Nephron (organoid): Measurements from ENCODE around the gene NMNAT3.
"Not testable (repeated sequence)": the region's sequence is repeated elsewhere in the genome, so short reads cannot be mapped to it uniquely, and the experiment has no call there.

Experiments
- H3K27ac Mint-ChIP-seq, 3 experiments: 2 replicates each; pipeline ENCODE4 v1.8.0; 2020; ENCODE audit warnings: mixed read lengths in 3 of 3, mild to moderate bottlenecking in 2 of 3, moderate library complexity in 1 of 3
- H3K27me3 Mint-ChIP-seq: 2 replicates; pipeline ENCODE4 v1.8.0; 2021; ENCODE audit warnings: low read depth, mild to moderate bottlenecking, moderate library complexity, mixed read lengths
- H3K36me3 Mint-ChIP-seq: 2 replicates; pipeline ENCODE4 v1.8.0; 2020; ENCODE audit warnings: low read depth, mixed read lengths
- H3K4me1 Mint-ChIP-seq: 2 replicates; pipeline ENCODE4 v1.8.0; 2020; ENCODE audit warnings: mixed read lengths
- H3K4me3 Mint-ChIP-seq, 3 experiments: 2 replicates each; pipeline ENCODE4 v1.8.0; 2020; ENCODE audit warnings: mild to moderate bottlenecking in 3 of 3, mixed read lengths in 3 of 3, moderate library complexity in 2 of 3
- H3K9me3 Mint-ChIP-seq: 2 replicates; pipeline ENCODE4 v1.8.0; 2020; ENCODE audit warnings: mixed read lengths
- TF ChIP-seq, protein P1 (sequence below), 3 experiments: fragments of 200-600 bp; sonication (generic); IDR thresholded peaks; one replicate each; pipeline ENCODE4 v1.5.0; 2021; ENCODE audit warnings: antibody characterized with exemption in 3 of 3; ENCODE audit not compliant: unreplicated experiment in 3 of 3

Gene NMNAT3

DNA sequence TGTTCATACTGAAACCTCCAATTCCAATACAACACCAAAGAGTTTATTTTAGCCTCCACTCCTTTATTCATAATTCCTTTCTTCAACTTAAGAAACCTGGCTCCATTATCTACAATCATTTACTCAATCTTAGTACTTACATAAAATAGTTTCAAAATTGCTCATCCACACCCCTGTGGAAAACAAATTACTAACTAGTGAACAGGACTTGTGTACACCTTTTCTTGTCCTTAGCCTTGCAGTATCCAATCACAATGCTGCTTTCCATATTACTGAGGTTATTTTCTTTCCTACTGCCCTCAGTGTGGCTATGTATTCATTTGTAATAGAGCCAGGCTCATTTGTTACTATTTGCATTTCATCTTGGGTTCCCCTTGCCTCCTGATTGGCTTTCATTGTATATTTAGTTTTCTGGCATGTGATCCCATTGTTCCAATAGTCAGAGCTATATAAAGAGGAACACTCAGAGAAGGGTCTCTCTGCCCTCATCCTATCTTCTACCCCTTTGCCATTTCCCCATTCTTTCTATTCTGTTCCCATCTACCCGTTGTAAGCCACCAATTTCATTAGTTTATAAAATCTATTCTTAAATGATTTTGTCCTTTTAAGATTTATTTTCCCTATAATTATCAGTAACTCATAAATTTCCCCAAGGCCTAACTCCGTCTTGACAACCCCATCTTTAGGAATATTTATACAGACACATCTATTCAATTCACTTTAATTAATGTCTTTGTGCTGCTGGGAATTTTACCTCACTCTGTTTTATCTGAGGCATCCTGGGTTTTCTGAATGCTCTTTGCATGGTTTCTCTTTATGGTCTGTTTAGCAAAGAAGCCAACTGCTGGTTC lies 70.3 kb downstream of the NMNAT3 start:
- TF ChIP-seq, protein P1, sequence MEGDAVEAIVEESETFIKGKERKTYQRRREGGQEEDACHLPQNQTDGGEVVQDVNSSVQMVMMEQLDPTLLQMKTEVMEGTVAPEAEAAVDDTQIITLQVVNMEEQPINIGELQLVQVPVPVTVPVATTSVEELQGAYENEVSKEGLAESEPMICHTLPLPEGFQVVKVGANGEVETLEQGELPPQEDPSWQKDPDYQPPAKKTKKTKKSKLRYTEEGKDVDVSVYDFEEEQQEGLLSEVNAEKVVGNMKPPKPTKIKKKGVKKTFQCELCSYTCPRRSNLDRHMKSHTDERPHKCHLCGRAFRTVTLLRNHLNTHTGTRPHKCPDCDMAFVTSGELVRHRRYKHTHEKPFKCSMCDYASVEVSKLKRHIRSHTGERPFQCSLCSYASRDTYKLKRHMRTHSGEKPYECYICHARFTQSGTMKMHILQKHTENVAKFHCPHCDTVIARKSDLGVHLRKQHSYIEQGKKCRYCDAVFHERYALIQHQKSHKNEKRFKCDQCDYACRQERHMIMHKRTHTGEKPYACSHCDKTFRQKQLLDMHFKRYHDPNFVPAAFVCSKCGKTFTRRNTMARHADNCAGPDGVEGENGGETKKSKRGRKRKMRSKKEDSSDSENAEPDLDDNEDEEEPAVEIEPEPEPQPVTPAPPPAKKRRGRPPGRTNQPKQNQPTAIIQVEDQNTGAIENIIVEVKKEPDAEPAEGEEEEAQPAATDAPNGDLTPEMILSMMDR (IDR thresholded peaks at IDR 0.05; ENCODE audit: unreplicated experiment in 3 of 3) = no peak
- peaks cover 5% of the 10 kb centered on the region for H3K4me1 Mint-ChIP-seq
- H3K4me3 Mint-ChIP-seq = no peak overlapping the region
- peaks cover 4% of the 10 kb centered on the region for H3K36me3 Mint-ChIP-seq
- H3K27ac Mint-ChIP-seq = no peak overlapping the region
- no peaks in the 10 kb centered on the region for H3K27me3 Mint-ChIP-seq
- H3K9me3 Mint-ChIP-seq = no peaks in the 10 kb centered on the region

DNA sequence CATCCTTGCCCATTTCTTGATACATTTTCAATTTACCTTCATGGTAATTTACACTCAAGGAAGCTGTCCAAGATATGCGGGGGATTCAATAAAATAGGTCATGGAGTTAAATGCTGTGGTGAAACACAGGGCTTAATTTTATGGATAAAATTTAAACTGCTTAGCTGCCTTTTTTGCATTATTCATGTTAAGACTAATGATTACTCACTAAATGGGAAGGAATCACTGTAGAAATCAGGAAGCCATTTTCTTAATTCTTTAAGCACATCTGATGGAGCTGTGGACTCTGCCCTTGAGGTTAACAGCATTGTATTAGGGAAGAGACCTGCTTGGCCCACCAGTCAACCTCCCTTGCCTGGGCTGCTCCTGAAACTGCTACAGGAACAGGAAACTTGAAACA lies 75.8 kb downstream of the NMNAT3 start:
- TF ChIP-seq, protein P1 (IDR thresholded peaks at IDR 0.05; ENCODE audit: unreplicated experiment in 3 of 3) = no peak
- Mint-ChIP-seq H3K36me3 (peaks cover 15% of the 10 kb centered on the region), H3K4me3 (no peak overlapping the region), H3K27ac (no peak overlapping the region), H3K4me1 (peaks cover 12% of the 10 kb centered on the region), H3K27me3 (no peaks in the 10 kb centered on the region), H3K9me3 (no peaks in the 10 kb centered on the region)

DNA sequence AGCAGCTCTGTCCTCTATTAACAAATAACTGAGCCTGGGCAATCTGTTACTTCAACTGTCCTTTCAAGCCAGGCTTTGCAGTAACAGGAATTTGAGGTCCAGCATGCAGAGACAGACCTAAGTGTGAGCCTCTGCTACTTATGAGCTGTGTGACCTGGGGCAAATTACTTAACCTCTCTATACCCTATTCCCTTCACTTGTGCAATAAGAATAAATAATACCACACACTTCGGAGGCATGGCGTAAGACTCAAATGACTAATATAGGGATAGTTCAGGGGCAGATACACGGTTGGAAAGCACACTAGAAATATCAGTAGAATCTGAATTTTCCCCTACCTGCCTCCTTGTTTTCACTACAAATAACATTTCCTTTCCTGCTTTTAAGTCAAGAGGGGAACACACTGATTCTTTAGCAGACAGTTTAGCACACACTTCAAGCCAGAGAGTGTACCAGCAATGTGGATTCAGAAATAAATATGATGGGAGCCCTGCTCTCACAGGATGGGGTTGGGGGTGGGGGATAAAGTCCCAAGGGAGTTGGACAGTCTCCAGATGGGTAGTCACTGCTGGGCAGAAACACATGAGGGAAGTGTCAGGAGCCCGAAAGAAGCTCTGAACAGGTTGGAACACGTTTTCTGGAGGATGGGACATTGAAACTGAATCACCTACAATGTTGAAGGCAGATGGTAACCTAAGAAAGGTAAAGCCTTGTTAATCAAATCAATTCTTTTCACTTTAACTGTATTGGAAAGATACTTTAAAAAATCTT lies 76.4 kb downstream of the NMNAT3 start:
- H3K4me3 Mint-ChIP-seq = no peak overlapping the region

DNA sequence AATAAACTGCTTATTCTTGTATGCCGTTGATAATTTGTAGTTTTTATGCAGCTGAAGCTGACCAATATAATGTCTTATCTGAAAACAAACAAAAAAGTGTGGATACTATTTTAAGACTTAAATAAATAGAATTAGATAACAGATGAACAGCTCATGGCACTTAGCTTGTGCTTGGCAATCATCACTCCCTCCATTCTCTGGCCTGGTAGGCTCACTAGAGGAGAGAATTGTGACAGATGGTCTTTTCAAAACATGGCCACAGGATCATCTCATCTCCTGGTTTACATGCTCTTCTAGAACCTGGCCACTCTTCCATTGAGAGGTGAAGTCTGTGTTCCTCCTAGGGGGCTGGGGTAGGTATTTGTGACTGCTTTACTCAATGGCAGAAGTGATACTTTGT lies 79.8 kb downstream of the NMNAT3 start:
- Mint-ChIP-seq H3K4me3 (no peak overlapping the region), H3K27ac (no peak overlapping the region), H3K36me3 (peaks cover 11% of the 10 kb centered on the region), H3K4me1 (peaks cover 12% of the 10 kb centered on the region), H3K9me3 (peaks cover 4% of the 10 kb centered on the region), H3K27me3 (no peaks in the 10 kb centered on the region)
- TF ChIP-seq, protein P1 (IDR thresholded peaks at IDR 0.05; ENCODE audit: unreplicated experiment in 3 of 3) = no peak

More for the DNA sequence above, 76.4 kb downstream of the NMNAT3 start:
- H3K4me1 Mint-ChIP-seq = peaks cover 12% of the 10 kb centered on the region
- peaks cover 15% of the 10 kb centered on the region for H3K36me3 Mint-ChIP-seq
- H3K27ac Mint-ChIP-seq = no peak overlapping the region
- no peaks in the 10 kb centered on the region for H3K9me3 Mint-ChIP-seq
- TF ChIP-seq, protein P1 (IDR thresholded peaks at IDR 0.05; ENCODE audit: unreplicated experiment in 3 of 3) = no peak
- no peaks in the 10 kb centered on the region for H3K27me3 Mint-ChIP-seq

DNA sequence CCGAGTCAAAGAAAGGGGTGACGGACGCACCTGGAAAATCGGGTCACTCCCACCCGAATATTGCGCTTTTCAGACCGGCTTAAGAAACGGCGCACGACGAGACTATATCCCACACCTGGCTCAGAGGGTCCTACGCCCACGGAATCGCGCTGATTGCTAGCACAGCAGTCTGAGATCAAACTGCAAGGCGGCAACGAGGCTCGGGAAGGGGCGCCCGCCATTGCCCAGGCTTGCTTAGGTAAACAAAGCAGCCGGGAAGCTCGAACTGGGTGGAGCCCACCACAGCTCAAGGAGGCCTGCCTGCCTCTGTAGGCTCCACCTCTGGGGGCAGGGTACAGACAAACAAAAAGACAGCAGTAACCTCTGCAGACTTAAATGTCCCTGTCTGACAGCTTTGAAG lies 86.6 kb downstream of the NMNAT3 start:
- H3K4me1 Mint-ChIP-seq, H3K4me3 Mint-ChIP-seq, H3K27ac Mint-ChIP-seq, H3K27me3 Mint-ChIP-seq: not testable (repeated sequence)
- Mint-ChIP-seq H3K9me3 (peaks cover 14% of the 10 kb centered on the region), H3K36me3 (peaks cover 16% of the 10 kb centered on the region)

DNA sequence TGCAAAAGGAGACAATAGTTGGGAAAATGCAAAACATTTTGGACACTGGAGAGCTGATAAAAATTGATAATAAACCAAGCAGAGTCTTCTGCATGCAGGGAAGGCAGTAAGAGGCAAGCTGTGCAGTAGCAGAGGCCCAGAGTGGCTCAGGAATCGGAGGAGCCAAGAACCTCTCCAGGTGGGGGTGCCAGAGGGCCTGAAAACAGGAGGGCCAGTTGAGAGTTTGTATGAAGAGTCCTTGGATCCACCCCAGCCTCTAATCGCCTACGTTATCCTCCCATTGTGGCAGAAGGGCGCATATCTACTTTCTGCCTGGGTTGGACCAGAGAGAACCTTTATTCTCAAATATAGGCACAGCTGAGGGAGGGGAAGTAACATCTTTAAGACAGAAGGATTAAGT lies 89.3 kb downstream of the NMNAT3 start:
- no peaks in the 10 kb centered on the region for H3K4me1 Mint-ChIP-seq
- no peaks in the 10 kb centered on the region for H3K27me3 Mint-ChIP-seq
- peaks cover 16% of the 10 kb centered on the region for H3K36me3 Mint-ChIP-seq
- TF ChIP-seq, protein P1 (IDR thresholded peaks at IDR 0.05; ENCODE audit: unreplicated experiment in 3 of 3) = no peak
- H3K27ac Mint-ChIP-seq = no peak overlapping the region
- H3K9me3 Mint-ChIP-seq = peaks cover 10% of the 10 kb centered on the region
- H3K4me3 Mint-ChIP-seq = no peak overlapping the region
